HG03460 (cell line): Measurements from ENCODE around the gene STRADB.
A peak's percentile ranks its signal among the peaks of the same experiment; 100 is the strongest.
"Not testable (repeated sequence)": the region's sequence is repeated elsewhere in the genome, so short reads cannot be mapped to it uniquely, and the experiment has no call there.

Source experiments
- ATAC-seq: cut with Tn5 transposase; IDR thresholded peaks from one replicate; pipeline ENCODE4 v1.9.1; 2021; ENCODE audit not compliant: unreplicated experiment

The STRADB gene

GRCh38 chr2:201430322-201430721 lies 21.2 kb upstream of the STRADB start:
- ATAC-seq, result not testable (repeated sequence)

DNA sequence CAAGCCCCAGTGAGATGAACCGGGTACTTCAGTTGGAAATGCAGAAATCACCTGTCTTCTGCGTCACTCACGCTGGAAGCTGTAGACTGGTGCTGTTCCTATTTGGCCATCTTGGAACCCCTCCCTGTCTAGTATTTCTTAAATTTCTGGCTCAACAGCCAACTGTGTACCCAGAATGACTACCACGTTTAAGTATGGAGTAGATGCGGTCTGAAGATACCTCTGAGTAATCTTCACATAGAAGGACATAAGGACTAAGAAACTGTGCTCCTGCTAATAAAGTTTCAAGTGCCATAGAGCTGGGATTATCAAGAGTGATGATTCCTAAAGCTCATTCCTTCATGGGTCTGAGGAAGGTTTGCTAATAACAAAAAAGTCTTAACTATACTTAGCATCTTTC lies 20.7 kb upstream of the STRADB start:
- ATAC-seq, result no peak

DNA sequence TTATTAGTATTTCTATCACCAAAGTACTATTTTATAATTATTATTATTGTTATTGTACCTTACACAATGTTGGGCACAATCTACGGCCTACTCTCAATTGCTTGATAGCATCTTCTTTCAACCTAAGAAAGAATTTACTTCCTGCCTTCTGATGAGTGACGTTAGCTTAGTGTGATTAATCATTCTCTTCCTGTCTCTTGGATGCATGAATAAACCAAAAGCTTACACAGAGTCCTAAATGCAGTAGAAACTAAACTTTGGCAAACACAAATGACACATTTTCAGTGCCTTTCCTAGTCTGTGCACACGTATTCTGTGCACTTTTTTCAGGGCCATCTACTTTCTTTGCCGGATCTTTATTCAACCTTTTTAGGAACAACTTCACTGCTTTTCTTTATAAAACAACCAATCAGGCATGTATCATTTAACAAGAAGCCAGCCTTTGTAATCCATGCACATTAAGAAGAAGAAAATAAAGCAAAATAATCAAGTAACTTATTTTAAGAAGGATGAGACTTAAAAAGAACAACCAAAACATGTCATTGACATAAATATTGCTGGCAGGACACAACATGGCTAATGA lies 19.4 kb upstream of the STRADB start:
- no peak for ATAC-seq

- no peak for ATAC-seq
These were observed 18.7 kb upstream of the STRADB start for GRCh38 chr2:201432621-201433393.

DNA sequence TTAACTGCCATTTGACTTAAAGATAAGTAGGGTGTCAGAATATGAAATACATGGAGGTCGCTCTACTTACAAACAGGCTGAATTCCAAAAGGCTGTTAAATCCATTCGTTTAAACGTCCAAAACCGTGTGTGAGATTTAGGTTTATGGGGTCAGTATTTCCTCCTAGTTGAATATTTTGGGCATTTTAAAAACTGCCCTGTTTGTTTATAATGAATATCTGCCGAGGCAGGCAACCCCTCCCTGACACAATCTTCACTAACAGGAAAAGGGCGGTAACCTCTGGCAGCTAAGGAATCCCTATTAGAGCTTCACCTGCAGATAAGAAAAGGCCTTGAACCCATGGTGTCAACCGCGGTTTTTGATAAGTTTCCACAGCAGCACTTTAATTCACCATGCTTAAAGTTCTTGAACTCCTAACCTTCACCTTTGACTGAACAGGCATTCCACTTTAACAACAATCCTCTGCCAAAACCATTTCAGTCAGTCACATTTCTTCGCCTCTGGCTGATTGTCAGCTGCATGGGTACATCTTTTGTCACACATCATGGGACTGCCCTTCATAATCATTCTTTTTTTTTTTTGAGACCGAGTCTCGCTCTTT lies 18.0 kb upstream of the STRADB start:
- ATAC-seq, result no peak

DNA sequence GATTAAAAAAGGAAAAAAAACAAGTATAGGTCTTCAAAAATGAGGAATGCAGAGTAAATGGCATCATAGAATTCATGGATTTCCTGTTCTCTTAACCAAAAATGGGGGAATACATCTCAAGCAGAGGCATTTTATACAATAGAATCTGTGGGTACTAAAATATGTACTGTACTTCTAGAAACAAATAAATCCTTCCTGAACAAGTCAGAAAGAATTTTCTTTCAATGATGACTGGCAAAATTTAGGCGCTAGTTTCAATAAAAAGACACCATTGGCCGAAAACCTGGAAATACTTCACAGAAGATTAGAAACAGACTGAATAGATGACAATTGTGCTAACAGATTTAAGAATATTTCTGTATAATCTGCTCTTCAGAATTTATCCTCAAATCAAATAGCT lies 15.4 kb upstream of the STRADB start:
- ATAC-seq, result no peak

- not testable (repeated sequence) for ATAC-seq
These were observed 12.1 kb upstream of the STRADB start for GRCh38 chr2:201439336-201439922.

DNA sequence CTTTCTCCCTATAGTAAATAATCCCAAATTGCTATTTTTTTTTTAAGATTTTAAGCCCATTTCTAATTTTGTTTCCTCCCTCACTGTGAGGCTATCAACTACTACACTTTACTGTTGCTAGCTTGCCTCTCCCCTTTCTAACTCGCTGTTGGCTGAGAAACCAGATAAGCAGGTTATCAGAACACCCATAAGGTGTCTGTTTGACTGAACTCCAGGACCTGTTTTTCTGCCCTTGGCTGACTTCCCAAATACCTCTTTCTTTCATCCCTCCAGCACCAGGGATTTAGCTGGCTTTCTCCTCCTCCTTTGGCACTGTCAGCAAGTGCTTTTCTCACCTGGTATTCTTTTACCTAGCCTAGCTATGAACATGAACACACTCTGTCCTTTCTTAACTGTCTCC lies 11.4 kb upstream of the STRADB start:
- no peak for ATAC-seq

DNA sequence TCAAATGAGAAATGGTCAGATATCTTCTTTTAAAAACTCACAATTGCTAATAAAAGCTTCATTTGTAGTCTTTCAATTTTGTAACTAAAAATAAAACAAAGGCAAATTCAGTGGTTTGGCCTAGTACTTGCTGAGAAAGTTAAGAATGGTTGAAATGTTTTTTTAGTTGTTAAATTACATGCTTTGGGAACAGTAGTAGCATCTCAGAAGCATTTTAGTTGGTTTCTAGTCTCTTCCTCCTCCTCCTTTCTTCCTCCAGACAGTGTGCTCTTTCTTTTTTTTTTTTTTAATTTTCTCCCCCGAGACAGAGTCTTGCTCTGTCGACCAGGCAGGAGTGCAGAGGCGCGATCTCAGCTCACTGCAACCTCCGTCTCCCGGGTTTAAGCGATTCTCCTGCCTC lies 10.1 kb upstream of the STRADB start:
- ATAC-seq, result no peak

DNA sequence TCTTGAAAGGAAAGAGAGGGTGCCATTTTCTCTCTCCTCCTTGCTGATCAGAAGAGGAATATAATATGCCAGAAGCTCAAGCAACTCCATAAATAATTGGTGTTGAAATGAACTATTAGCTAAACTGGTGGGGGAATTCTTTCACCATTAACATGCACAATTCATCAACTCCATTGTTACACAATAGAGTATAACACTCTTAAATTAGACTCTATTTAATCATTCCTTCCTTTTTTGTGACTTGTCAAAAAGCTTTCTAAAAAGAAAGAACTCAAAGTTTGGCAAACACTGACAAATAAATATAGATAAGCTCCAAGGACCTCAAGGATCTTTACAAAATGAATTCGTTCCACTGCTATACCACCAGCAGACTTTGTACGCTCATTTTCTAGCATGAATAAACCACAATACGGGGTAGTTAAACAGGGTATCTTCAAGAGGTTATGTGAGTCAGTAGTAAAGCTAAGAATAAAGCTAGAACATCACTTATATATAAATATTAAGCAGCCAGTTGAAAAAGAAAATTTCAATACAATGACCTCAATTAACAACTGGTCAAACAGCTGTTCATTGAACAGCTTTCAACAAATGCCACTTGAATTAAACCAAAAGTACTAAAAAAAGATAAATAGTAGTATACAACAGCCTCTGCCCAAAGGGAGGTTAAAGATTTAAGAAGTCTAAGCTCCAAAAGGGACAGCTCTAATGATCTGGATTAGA lies 6.6 kb upstream of the STRADB start:
- no peak for ATAC-seq

GRCh38 chr2:201447086-201447485 lies 4.5 kb upstream of the STRADB start:
- ATAC-seq, result no peak

DNA sequence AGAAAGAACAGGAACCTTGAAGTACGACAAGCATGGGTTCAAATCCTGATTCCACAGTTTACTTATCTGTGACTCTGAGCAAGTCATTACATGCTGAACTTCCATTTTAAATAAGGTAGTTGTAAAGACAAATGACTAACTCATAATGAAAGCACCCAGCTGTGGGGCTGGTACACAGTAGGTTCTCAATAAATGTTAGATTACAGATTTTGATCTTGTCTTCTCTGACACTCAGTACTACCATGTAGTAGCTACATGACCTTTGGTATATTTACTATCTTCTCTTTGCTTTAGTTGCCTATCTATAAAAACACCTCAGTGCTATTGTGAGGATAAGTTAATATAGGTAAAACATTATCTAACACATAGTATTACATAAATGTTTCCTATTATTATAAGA lies 3.5 kb upstream of the STRADB start:
- no peak for ATAC-seq

GRCh38 chr2:201448701-201449100 lies 2.8 kb upstream of the STRADB start:
- no peak for ATAC-seq

GRCh38 chr2:201450954-201451291 lies 617 bp upstream of the STRADB start:
- ATAC-seq, result peak; percentile 15

- ATAC-seq, result no peak
These were observed 750 bp downstream of the STRADB start for GRCh38 chr2:201452058-201452921.

- no peak for ATAC-seq
These were observed 1.5 kb downstream of the STRADB start for GRCh38 chr2:201452922-201453643.

- no peak for ATAC-seq
These were observed 6.8 kb downstream of the STRADB start for GRCh38 chr2:201458381-201458780.

DNA sequence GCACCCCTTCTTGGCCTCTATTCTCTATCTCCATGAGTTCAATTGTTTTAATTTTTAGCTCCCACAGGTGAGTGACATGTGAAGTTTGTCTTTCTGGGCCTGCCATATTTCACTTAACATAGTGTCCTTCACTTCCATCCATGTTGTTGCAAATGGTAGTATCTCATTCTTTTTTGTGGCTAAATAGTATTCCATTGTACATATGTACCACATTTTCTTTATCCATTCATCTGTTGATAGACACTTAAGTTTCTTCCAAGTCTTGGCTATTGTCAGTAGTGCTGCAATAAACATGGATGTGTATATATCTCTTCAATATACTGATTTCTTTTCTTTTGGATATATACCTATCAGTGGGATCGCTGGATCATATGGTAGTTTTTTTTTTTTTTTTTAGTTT lies 9.0 kb downstream of the STRADB start:
- no peak for ATAC-seq

DNA sequence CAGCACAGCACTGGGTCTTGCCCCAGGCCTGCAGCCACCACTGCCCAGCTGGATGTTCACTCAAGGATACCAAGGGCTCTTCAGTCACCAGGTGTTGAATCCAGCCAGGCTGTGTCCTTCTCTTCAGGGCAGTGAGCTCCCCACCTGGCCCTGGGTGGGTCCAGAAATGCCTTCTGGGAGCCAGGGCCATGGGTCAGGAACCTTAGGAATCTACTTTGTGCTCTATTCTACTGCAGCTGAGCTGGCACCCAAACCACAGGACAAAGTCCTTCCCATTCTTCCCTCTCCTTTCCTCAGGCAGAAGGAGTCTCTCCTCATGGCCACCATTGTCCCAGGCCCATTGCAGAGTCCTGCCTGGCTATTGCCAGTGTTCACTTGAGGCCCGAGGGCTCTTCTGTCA lies 13.0 kb downstream of the STRADB start:
- no peak for ATAC-seq

GRCh38 chr2:201465524-201465971 lies 14.0 kb downstream of the STRADB start:
- ATAC-seq, result no peak
